ENCODE data around the gene NMNAT2.

GRCh38 chr1:183306317-183307042 is 111.7 kb downstream of the NMNAT2 start:
- TF ChIP-seq TAF1 (IDR thresholded peaks at IDR 0.05; ENCODE audit: low read depth) (no peak), FOXM1 (IDR thresholded peaks at IDR 0.05; ENCODE audit: borderline replicate concordance, low read depth) (no peak), ZBTB7A (IDR thresholded peaks at IDR 0.05; ENCODE audit: low read depth) (no peak), TEAD4 (IDR thresholded peaks at IDR 0.05) (no peak), EP300 (IDR thresholded peaks at IDR 0.05; ENCODE audit: borderline replicate concordance) (0 out of 2 replicates have a peak, but pooled peaks have one; percentile 23), EGR1 (IDR thresholded peaks at IDR 0.05) (no peak), YY1 (IDR thresholded peaks at IDR 0.05; ENCODE audit: low read depth) (no peak), RAD21 (IDR thresholded peaks at IDR 0.05; ENCODE audit: low read depth) (peak; percentile 26; the same call in 1 of the 2 replicates), USF1 (IDR thresholded peaks at IDR 0.05) (no peak), NFIC (IDR thresholded peaks at IDR 0.05) (no peak)
- TF ChIP-seq, protein P1, sequence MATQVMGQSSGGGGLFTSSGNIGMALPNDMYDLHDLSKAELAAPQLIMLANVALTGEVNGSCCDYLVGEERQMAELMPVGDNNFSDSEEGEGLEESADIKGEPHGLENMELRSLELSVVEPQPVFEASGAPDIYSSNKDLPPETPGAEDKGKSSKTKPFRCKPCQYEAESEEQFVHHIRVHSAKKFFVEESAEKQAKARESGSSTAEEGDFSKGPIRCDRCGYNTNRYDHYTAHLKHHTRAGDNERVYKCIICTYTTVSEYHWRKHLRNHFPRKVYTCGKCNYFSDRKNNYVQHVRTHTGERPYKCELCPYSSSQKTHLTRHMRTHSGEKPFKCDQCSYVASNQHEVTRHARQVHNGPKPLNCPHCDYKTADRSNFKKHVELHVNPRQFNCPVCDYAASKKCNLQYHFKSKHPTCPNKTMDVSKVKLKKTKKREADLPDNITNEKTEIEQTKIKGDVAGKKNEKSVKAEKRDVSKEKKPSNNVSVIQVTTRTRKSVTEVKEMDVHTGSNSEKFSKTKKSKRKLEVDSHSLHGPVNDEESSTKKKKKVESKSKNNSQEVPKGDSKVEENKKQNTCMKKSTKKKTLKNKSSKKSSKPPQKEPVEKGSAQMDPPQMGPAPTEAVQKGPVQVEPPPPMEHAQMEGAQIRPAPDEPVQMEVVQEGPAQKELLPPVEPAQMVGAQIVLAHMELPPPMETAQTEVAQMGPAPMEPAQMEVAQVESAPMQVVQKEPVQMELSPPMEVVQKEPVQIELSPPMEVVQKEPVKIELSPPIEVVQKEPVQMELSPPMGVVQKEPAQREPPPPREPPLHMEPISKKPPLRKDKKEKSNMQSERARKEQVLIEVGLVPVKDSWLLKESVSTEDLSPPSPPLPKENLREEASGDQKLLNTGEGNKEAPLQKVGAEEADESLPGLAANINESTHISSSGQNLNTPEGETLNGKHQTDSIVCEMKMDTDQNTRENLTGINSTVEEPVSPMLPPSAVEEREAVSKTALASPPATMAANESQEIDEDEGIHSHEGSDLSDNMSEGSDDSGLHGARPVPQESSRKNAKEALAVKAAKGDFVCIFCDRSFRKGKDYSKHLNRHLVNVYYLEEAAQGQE (IDR thresholded peaks at IDR 0.05; ENCODE audit: low read depth): no peak
- TF ChIP-seq, protein P2, sequence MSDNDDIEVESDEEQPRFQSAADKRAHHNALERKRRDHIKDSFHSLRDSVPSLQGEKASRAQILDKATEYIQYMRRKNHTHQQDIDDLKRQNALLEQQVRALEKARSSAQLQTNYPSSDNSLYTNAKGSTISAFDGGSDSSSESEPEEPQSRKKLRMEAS (IDR thresholded peaks at IDR 0.05): 0 out of 2 replicates have a peak, but pooled peaks have one; percentile 24

Data from Ishikawa (cell line).